HG03469 (cell line): Measurements from ENCODE around the gene PRPS2.

Experiments used
- ATAC-seq: cut with Tn5 transposase; IDR thresholded peaks from one replicate; pipeline ENCODE4 v1.9.1; 2021; ENCODE audit warnings: mild to moderate bottlenecking, moderate library complexity, moderate number of reproducible peaks; ENCODE audit not compliant: unreplicated experiment

PRPS2 gene

DNA sequence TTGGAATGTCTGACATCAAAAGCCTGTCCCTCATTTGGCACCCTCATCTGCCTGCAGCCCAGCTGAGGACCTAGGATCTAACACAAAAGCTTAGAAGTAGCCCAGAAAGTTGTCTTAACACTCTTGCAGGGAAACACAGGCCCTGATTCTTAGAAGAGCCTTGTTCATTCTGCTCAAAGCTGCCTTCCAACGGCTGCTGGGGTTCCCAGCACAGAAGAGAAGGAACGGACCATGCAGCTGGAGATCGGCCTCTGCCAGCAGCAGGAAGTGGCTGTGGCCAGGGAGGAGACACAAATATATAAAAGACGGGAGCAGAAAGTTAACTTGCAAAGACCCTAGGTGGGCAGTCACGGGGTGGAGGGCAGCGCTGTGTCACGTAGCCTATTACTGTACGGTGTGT is 20.4 kb downstream of the PRPS2 start:
- no peak for ATAC-seq

- ATAC-seq = no peak
These were observed 23.2 kb downstream of the PRPS2 start for GRCh38 chrX:12814420-12814819.

DNA sequence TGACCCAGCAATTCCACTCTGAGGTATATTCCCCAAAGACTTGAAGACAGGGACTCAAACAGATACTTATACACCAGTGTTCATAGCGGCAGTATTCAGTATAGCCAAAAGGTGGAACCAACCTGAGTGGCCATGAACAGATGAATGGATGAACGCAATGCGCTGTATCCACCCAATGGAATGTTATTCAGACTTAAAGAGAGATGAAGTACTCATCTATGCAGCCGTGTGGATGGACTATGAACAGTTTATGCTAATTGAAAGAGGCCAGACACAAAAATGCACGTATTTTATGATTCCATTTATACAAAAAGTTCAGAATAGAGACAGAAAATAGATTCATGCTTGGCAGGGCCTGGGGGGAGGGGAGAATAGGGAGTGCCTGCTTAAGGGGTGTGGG is 26.3 kb downstream of the PRPS2 start:
- no peak for ATAC-seq

DNA sequence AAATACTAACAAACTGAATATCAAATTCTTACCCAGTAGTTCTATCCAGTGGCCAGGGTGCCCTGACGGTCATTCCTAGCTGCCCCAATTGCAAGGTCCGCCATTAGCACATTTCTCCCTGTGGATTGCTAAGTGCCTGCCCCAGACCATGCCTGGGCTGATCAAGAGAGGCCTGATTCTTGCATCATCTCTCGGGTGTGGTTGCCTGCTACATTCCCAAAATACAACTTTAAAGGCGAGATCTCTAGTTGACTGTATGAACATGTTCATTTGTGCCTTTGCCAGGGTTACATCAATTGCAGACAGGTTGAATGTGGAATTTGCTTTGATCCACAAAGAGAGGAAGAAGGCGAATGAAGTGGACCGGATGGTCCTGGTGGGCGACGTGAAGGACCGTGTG is 28.0 kb downstream of the PRPS2 start:
- ATAC-seq = no peak

DNA sequence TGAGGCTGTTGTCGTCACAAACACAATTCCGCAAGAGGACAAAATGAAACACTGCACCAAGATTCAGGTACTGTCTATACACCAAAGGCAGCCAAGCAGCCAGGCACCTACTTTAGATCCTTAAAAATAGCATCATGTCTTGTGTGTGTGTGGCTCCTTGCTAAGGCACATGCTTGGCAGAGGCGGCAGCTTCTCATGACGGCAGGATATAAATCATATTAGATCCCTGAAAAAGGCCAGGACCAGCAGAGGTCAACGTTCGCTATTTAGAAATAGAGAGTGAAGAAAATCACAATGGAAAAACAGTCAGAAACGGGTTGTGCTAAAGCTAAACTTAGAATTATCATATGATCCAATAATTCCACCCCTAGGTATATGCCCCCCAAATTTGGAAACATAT is 29.5 kb downstream of the PRPS2 start:
- ATAC-seq = no peak

DNA sequence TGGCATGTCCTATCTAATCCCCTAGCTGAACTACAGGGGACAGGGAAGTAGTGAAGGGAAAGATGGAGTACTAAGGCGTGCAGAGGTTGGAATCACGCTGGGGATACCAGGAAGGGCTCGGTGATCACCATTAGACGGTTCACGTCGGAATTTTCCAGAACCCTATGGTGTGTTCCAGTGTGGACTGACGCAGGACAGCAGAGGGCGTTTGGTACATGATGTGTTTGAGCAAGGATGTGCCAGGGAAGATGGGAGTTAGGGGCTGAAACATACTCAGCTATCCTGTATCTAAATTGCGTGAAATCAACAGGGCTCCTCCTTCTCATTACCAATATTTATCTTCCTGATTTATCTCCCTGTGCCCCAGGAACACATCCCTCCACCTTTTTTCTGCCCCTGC is 33.7 kb downstream of the PRPS2 start:
- no peak for ATAC-seq

DNA sequence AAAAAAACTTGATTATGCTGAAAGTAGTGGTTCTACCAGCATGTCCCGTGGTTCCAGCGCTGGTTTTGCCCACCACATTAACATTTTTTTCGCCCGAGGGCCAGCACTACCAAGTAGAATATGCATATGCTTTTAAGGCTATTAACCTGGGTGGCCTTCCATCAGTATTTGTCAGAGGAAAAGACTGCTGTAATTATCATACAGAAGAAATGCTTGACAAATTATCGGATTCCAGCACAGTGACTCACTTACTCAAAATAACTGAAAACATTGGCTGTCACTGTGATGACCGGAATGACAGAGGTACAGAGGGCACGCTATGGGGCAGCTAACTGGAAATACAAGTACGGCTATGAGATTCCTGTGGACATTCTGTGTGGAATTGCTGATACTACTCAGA is 34.6 kb downstream of the PRPS2 start:
- ATAC-seq = no peak

GRCh38 chrX:12843061-12843667 is 52.0 kb downstream of the PRPS2 start:
- ATAC-seq = no peak

DNA sequence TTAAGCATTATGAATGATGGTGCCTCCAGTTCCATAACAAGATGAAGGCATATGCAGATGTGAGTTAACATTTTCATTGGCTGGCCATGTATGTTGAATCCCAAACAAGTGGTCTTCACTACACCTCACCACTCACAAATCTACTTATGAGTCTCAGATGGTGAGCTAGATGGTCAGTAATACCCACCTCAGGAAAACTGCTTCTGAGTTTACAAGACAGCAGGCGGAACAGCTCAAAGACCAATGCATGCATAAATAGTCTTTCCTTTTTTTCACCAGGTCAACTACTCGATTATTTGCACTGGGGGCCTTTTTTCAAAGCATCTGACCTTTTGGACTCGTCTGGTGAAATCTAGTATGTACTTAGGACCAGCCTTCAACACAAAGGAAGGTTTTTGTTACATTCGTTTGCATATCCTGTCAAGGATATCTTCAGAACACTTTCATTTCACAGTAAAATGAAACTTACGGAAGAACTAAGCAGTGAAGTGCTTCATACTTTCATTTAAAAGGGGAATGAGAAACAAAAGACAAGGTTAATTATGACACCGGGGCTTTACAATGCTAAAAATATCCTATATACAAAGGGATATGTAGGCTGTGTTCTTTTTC is 52.6 kb downstream of the PRPS2 start:
- peak; percentile 86 for ATAC-seq

- ATAC-seq = peak; percentile 21
These were observed 53.1 kb downstream of the PRPS2 start for GRCh38 chrX:12844319-12844718.

GRCh38 chrX:12865359-12865758 is 74.1 kb downstream of the PRPS2 start:
- ATAC-seq = no peak

DNA sequence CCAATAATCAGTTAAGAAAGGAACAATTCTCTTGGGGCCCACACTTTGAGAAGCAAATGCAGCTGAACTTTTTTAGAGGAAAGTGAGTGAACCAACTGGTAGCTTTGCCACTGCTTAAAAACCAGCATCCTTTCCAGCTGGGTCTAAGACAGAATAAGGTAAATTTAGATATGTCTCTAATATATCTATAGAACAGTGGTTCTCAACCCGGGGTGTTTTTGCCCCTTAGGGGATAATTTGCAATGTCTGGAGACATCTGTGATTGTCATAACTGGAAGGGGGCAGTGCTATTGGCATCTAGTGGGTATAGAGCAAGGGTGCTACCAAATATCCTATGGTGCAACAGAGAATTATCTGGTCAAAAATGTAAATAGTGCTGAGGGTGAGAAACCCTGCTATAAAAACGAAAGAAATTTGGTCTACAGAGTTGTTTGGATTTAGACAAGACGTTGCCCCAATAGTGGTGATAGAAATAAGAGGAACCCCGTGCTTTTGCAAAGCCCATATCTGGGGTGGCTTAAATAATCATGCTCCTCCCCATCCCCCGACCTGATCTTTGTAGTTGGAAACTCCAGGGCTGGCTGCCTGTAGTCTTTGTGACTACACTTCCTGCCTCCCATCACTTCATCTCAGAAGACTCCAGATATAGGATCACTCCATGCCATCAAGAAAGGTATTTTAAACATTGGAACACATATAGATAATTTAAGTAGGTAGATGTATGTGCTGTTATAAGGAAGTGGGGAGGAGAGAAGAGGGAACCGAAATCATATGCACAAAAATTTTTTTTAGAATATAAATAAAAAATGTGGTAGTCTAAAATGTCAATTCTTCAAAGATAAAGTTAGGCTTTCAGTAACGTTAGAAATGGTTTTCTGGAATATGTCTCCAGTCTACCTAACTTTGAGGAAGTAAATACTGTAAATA is 75.5 kb downstream of the PRPS2 start, which contains the start of gene TLR7:
Gene TLR7 (plus strand): TSS at position 622 of the 927 bp plus-strand sequence. CDS start 507 bp downstream, outside the sequence.
- no peak for ATAC-seq

DNA sequence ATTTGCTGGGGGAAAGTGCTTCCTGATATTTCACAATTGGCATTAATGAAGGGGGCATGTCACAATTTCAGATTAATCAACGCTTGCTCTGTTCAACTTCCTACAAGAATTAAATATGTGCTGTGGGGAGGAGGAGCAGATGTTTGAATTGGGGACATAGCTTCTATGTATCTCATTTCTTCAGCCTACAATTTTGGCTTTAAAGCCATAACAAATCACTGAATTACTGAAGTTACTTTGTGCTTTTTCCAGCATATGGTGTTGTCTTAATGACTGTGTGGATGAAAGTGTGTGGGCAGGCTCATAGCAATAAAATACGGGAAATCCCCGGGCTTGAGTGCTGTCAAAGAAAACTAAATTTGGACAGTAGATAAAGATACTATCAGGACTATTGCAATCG is 76.5 kb downstream of the PRPS2 start:
- ATAC-seq = no peak

DNA sequence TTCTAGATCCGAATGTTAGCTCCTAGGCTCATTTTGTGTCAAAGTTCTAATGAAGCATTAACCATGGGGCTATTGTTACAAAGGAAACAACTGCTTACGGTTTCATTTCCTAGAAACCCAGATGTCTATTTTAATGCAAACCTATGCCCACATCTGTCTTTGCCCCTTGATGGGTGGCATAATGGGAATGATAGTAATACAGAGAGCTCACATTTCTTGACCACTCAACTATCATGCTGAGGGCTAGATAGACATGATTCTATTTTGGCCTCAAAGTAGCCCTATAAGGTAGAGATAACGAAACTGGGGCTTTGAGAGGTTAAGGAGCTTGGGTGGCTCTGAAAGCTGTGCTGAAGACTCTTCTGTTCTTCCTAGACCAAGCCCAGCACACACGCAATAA is 77.5 kb downstream of the PRPS2 start:
- ATAC-seq = peak; percentile 53

GRCh38 chrX:12871257-12871656 is 80.0 kb downstream of the PRPS2 start:
- ATAC-seq = no peak

DNA sequence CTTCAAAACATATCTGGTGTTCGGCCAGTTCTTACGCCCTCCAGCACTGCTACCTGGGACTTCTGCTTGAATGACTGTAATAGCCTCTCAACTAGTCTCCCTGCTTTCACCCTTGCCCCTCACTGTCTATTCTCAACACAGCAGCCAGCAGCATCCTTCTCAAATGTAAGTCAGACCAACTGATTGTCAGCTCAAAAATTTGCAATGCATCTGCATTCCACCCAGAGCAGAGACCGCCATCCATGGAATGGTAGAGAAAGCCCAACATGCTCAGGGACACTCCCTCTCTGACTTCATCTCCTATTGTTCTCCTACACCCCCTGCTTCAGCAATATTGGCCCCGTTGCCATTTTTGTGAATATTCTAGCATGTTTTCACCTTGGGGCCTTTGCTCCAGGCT is 81.5 kb downstream of the PRPS2 start:
- no peak for ATAC-seq
